ENCODE measurements around the gene FAM118A. TPM values are rescaled to one million over a fixed set of nuclear protein-coding genes. Genes with fewer than 3 reads are reported as not detected.
"Not testable (repeated sequence)": the region's sequence is repeated elsewhere in the genome, so short reads cannot be mapped to it uniquely, and the experiment has no call there.

Gene FAM118A
- polyA plus RNA-seq, 5 donors = 26.3 to 77.5 (median 37.6) TPM

GRCh38 chr22:45308391-45308956 lies 1.3 kb upstream of the FAM118A start:
- no peak for DNase-seq

GRCh38 chr22:45308957-45309421 lies 745 bp upstream of the FAM118A start:
- no peak for DNase-seq

DNA sequence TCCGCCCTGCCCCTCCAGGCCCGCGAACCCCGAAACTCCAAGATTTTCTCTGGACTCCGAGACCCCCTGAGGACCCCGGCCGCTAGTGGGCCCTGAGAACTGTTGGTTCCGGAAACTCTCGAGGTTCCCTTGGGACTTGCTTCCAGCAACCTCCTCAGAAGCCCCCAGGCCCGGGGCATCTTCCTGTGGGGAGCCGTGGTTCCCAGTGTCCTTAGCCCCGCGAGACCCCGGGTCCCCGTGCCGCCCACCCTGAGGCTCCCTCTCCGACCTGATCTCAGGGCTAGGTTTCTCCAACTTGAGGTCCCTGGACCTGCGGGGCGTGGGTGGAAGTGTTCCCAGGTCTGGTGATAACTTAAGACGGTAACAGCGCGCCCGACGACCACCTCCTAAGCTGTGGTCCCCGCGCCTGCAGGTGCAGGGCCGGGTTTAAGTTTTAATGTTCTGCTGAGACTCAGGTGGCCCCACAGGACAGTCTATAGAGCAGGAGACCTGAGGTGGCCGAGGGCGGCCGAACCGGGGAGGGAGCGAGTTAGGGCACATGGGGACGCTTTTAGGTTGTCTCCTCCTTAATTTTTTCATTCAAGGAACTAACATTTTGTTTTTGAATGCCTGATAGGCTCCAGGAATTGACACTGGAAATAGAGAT lies 720 bp downstream of the FAM118A start:
- DNase-seq = no peak

GRCh38 chr22:45310977-45311531 lies 1.3 kb downstream of the FAM118A start:
- DNase-seq = no peak

- DNase-seq = no peak
Measured at GRCh38 chr22:45312415-45312814, 2.7 kb downstream of the FAM118A start.

DNA sequence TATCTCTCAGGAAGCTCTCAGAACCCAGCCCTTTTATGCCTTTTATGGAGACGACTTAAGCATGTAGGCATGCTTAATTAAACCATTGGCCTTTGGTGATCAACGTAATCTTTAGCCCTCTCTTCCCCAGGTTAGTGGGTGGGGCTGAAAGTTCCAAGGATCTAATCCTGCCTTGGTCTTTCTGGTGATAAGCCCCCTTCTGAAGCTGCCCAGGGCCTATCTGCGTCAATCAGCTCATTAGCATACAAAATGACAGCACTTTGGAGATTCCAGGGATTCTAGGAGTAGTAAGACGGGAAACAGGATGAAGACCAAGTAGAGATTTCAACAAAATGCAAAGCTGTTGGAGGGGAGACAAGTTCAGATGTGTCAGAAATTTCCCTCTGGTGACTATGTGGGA lies 3.1 kb downstream of the FAM118A start:
- DNase-seq = no peak

GRCh38 chr22:45314054-45314721 lies 4.5 kb downstream of the FAM118A start:
- no peak for DNase-seq

DNA sequence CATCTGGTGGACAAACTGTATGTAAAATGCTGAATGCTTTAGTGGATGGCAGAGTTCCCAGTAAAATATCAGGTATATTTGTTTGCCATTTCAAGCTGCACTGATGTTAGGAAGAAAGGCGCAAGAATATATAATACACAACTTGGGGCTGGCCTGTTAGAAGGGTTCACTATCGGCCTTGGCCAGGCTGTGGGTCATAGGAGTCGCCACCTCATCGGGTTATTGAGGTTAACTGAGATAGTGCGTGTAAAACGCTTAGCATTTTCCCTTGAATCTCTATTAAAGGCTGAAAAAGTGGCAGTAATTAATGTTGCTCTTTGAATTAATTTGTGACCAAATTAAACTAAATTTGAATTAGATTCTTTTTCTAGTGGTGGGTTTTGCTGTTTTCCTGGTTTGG lies 5.1 kb downstream of the FAM118A start:
- no peak for DNase-seq

GRCh38 chr22:45316796-45317526 lies 7.2 kb downstream of the FAM118A start:
- DNase-seq = no peak

GRCh38 chr22:45317551-45318167 lies 7.9 kb downstream of the FAM118A start:
- no peak for DNase-seq

GRCh38 chr22:45318168-45318557 lies 8.4 kb downstream of the FAM118A start:
- DNase-seq = peak; percentile 76 to 83

- DNase-seq = peak; percentile 45 to 74
Measured at GRCh38 chr22:45318558-45319323, 9.0 kb downstream of the FAM118A start.

- peak; percentile 83 for DNase-seq
Measured at GRCh38 chr22:45319324-45319685, 9.6 kb downstream of the FAM118A start.

- DNase-seq = no peak
Measured at GRCh38 chr22:45320357-45320976, 10.7 kb downstream of the FAM118A start.

- no peak for DNase-seq
Measured at GRCh38 chr22:45321827-45322226, 12.1 kb downstream of the FAM118A start.

GRCh38 chr22:45322873-45323525 lies 13.3 kb downstream of the FAM118A start:
- DNase-seq = no peak

- no peak for DNase-seq
Measured at GRCh38 chr22:45323695-45324094, 14.0 kb downstream of the FAM118A start.

DNA sequence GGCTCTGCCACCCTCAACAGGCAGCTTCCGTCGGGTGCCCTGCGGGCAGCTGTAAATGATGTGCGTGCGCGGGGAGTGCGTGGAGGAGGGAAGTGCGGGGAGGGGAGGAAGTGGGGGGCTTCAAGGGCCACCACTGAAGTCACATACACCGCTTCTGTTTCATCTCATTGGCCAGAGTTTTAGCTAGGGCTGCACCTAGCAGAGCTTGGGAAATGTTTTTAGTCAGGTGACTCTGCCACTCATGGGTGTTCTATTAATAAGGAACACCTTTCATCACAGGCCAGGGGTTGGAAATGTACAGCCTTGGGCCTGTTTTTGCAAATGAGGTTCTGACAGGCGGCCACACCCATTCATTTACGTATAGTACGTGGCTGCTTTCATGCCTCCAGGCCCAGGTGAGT lies 14.6 kb downstream of the FAM118A start:
- DNase-seq = no peak

DNA sequence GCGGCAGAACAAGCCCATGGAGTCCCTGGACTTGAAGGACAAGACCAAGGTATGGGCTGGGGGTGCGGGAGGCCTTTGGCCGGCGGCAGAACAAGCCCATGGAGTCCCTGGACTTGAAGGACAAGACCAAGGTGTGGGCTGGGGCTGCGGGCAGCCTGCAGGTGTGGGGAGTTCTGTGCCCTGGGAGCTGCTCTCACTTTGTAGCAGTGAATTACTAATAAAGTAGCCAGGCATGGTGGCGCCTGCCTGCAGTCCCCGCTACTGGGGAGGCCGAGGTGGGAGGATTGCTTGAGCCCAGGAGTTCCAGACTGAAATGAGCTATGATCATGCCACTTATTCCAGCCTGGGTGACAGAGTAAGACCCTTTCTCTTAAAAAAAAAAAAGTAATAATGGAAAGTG lies 18.5 kb downstream of the FAM118A start:
- not testable (repeated sequence) for DNase-seq
